OCI-LY7 (cell line): ENCODE measurements around the gene RNF222. TPM values are rescaled to one million over a fixed set of nuclear protein-coding genes. Genes with fewer than 3 reads are reported as not detected.

Experiments used
- BruUV-seq: library from RNA; stranded (reverse); fragments of 400-500 nt; replicated peaks from 2 replicates; lab custom pipeline; 2021; lab: Mats Ljungman, UMichigan
- CTCF ChIA-PET: fragments of 300-600 bp; sonication (Branson Sonifier 250); formaldehyde crosslinking; loops from one replicate; lab custom pipeline; 2022; ENCODE audit warnings: antibody characterized with exemption; ENCODE audit not compliant: unreplicated experiment; lab: Charles Lee
- POLR2A ChIA-PET: fragments of 300-600 bp; sonication (Branson Sonifier 250); formaldehyde crosslinking; loops from one replicate; lab custom pipeline; 2022; ENCODE audit warnings: antibody characterized with exemption; lab: Charles Lee
- DNase-seq: peaks from one replicate; pipeline ENCODE4 v3.0.0-alpha.2; 2015; ENCODE audit warnings: low spot score
- H2AFZ ChIP-seq: fragments of 200-600 bp; sonication (generic), shearing (Covaris generic); 2 replicates; pipeline ENCODE4 v1.6.1; 2014; ENCODE audit warnings: mild to moderate bottlenecking, antibody characterized with exemption, low read length, moderate library complexity
- H3K27ac ChIP-seq: fragments of 200-600 bp; sonication (generic); 2 replicates; pipeline ENCODE4 v1.5.1; 2014; ENCODE audit warnings: mixed run types, low read depth, mild to moderate bottlenecking, moderate library complexity, low read length, inconsistent platforms; ENCODE audit not compliant: poor library complexity, severe bottlenecking
- H3K36me3 ChIP-seq: fragments of 200-600 bp; sonication (generic); 2 replicates; pipeline ENCODE4 v1.6.1; 2014; ENCODE audit warnings: mild to moderate bottlenecking, antibody characterized with exemption, low read length, moderate library complexity, mixed read lengths; ENCODE audit not compliant: insufficient read depth
- H3K4me1 ChIP-seq: fragments of 200-600 bp; sonication (generic); 2 replicates; pipeline ENCODE4 v1.5.1; 2014; ENCODE audit warnings: mild to moderate bottlenecking, low read length; ENCODE audit not compliant: insufficient read depth, poor library complexity, severe bottlenecking
- H3K4me2 ChIP-seq: fragments of 200-600 bp; sonication (generic); 2 replicates; pipeline ENCODE4 v1.6.1; 2014; ENCODE audit warnings: mild to moderate bottlenecking, low read length
- H3K4me3 ChIP-seq: fragments of 200-600 bp; sonication (generic); 2 replicates; pipeline ENCODE4 v1.5.1; 2014; ENCODE audit warnings: mild to moderate bottlenecking, low read depth, low read length; ENCODE audit not compliant: poor library complexity, severe bottlenecking
- H3K79me2 ChIP-seq: fragments of 200-600 bp; sonication (generic); 2 replicates; pipeline ENCODE4 v1.6.1; 2016; ENCODE audit warnings: low read depth, mild to moderate bottlenecking, low read length, moderate library complexity, mixed read lengths; ENCODE audit not compliant: insufficient read depth
- H3K9me2 ChIP-seq: fragments of 200-600 bp; sonication (generic); 2 replicates; pipeline ENCODE4 v1.6.1; 2016; ENCODE audit warnings: mild to moderate bottlenecking, low read length, mixed read lengths; ENCODE audit not compliant: insufficient read depth
- H3K9me3 ChIP-seq: fragments of 200-600 bp; sonication (generic); 2 replicates; pipeline ENCODE4 v1.6.1; 2014; ENCODE audit warnings: mild to moderate bottlenecking, mixed run types, low read length, mixed read lengths
- H4K20me1 ChIP-seq: fragments of 200-600 bp; sonication (generic); 2 replicates; pipeline ENCODE4 v1.6.1; 2014; ENCODE audit warnings: mild to moderate bottlenecking, antibody characterized with exemption, low read length, moderate library complexity, mixed read lengths; ENCODE audit not compliant: insufficient read depth
- EZH2phosphoT487 ChIP-seq: fragments of 200-600 bp; sonication (generic); IDR thresholded peaks from 2 replicates; pipeline ENCODE4 v1.6.1; 2018; ENCODE audit warnings: low read depth, borderline replicate concordance, mild to moderate bottlenecking, mixed run types, antibody characterized with exemption, low read length, moderate library complexity, mixed read lengths
- intact Hi-C: fragments of 100-400 bp; cut with micrococcal nuclease; formaldehyde crosslinking; loops from one replicate; pipeline ENCODE4 v1.10.0; 2022; ENCODE audit not compliant: unreplicated experiment
- total RNA-seq, 2 experiments: library from RNA; depleted of rRNA in 1 of 2; stranded (reverse); fragments of >200 nt in 1 of 2; shearing (Covaris generic) in 1 of 2; gene quantifications; 2 replicates each; pipeline ENCODE4 v1.2.3, GENCODE V29; 2014 to 2022
- TF ChIP-seq, protein P1 (sequence below): fragments of 200-600 bp; sonication (generic); conservative IDR thresholded peaks from 2 replicates; pipeline ENCODE4 v1.5.1; 2014; ENCODE audit warnings: mild to moderate bottlenecking, antibody characterized with exemption, low read length, moderate library complexity, mixed read lengths

RNF222 gene
- total RNA-seq, 2 experiments from 2014 or later, result 0.06 to 0.15 TPM

GRCh38 chr17:8357910-8358309 lies 39.7 kb downstream of the RNF222 start:
- H3K79me2 ChIP-seq, result no peaks in the 10 kb centered on the region
- no peaks in the 10 kb centered on the region for H3K9me2 ChIP-seq
- no TSS peak for BruUV-seq
- ChIA-PET CTCF (no interaction called here), POLR2A (interaction anchor here (0.7 kb wide), 1 partner anchor 378 kb away, joined by 3 read pairs; no protein-coding TSS in a partner anchor)
- no peak overlapping the region for H2AFZ ChIP-seq
- H3K9me3 ChIP-seq, result no peaks in the 10 kb centered on the region
- H4K20me1 ChIP-seq, result no peaks in the 10 kb centered on the region
- no peaks in the 10 kb centered on the region for H3K36me3 ChIP-seq
- DNase-seq, result no peak
- TF ChIP-seq, protein P1, sequence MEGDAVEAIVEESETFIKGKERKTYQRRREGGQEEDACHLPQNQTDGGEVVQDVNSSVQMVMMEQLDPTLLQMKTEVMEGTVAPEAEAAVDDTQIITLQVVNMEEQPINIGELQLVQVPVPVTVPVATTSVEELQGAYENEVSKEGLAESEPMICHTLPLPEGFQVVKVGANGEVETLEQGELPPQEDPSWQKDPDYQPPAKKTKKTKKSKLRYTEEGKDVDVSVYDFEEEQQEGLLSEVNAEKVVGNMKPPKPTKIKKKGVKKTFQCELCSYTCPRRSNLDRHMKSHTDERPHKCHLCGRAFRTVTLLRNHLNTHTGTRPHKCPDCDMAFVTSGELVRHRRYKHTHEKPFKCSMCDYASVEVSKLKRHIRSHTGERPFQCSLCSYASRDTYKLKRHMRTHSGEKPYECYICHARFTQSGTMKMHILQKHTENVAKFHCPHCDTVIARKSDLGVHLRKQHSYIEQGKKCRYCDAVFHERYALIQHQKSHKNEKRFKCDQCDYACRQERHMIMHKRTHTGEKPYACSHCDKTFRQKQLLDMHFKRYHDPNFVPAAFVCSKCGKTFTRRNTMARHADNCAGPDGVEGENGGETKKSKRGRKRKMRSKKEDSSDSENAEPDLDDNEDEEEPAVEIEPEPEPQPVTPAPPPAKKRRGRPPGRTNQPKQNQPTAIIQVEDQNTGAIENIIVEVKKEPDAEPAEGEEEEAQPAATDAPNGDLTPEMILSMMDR, result no peak
- TF ChIP-seq EZH2phosphoT487, result no peak
- intact Hi-C loops, result no loop called here
- H3K4me2 ChIP-seq, result no peak overlapping the region
- H3K4me1 ChIP-seq, result no peaks in the 10 kb centered on the region
- H3K4me3 ChIP-seq, result no peak overlapping the region
- no peak overlapping the region for H3K27ac ChIP-seq

DNA sequence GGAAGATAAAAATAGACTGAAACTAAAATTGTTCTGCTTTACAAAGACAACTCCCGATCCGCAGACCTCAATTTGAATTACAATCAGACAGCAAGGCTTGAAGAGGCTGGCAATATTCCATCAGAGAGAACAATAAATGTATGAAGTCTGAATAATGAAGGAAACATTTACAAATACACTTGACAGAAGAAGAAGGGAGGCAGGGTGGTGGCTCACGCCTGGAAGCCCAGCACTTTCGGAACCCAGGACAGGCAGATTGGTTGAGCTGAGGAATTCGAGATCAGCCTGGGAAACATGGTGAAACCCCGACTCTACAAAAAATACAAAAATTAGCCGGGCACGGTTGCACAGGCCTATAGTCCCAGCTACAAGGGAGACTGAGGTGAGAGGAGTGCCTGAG lies 43.4 kb downstream of the RNF222 start:
- ChIA-PET POLR2A (no interaction called here), CTCF (no interaction called here)
- Histone ChIP-seq H3K4me2 (no peak overlapping the region), H3K9me2 (no peaks in the 10 kb centered on the region), H3K4me3 (no peak overlapping the region), H3K79me2 (no peaks in the 10 kb centered on the region), H3K27ac (no peak overlapping the region), H4K20me1 (no peaks in the 10 kb centered on the region), H3K9me3 (no peaks in the 10 kb centered on the region), H3K4me1 (no peaks in the 10 kb centered on the region), H2AFZ (no peak overlapping the region), H3K36me3 (no peaks in the 10 kb centered on the region)
- TF ChIP-seq, protein P1, result no peak
- TF ChIP-seq EZH2phosphoT487, result no peak
- no TSS peak for BruUV-seq
- intact Hi-C loops, result no loop called here
- DNase-seq, result no peak

DNA sequence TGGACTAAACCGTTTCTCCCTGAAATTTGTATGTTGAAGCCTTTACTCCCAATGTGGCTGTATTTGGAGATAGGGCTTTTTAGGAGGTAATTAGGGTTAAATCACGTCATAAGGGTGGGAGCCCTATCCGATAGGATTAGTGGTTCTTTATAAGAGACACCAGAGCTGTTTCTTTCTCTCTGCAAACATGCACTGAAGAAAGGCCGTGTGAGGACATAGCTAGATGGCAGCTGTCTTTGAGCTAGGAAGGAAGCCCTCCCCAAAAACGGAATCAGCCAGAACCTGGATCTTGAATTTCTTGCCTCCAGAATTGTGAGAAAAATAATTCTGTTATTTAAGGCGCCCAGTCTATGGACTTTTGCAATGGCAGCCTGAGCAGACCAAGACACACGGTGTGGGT lies 43.9 kb downstream of the RNF222 start:
- no peak overlapping the region for H3K4me3 ChIP-seq
- no peak for TF ChIP-seq EZH2phosphoT487
- TF ChIP-seq, protein P1, result no peak
- H3K27ac ChIP-seq, result no peak overlapping the region
- no peak overlapping the region for H3K4me2 ChIP-seq
- ChIA-PET CTCF (no interaction called here), POLR2A (no interaction called here)
- intact Hi-C loops, result no loop called here
- DNase-seq, result no peak
- H2AFZ ChIP-seq, result no peak overlapping the region
- no peaks in the 10 kb centered on the region for H3K4me1 ChIP-seq
- no TSS peak for BruUV-seq
- H3K9me2 ChIP-seq, result no peaks in the 10 kb centered on the region
- H3K9me3 ChIP-seq, result no peaks in the 10 kb centered on the region
- H3K36me3 ChIP-seq, result no peaks in the 10 kb centered on the region
- no peaks in the 10 kb centered on the region for H4K20me1 ChIP-seq
- H3K79me2 ChIP-seq, result no peaks in the 10 kb centered on the region
